CD4-positive, alpha-beta T cell treated with Interleukin-10 for 1 hour (primary cell): ENCODE data around the gene MBD5.
"Not testable (repeated sequence)": the region's sequence is repeated elsewhere in the genome, so short reads cannot be mapped to it uniquely, and the experiment has no call there.

Experiments
- DNase-seq: peaks from one replicate; pipeline ENCODE4 v3.0.0-alpha.2; 2020

Gene MBD5

GRCh38 chr2:148021059-148021861 is at the start of gene MBD5:
Gene MBD5, plus strand, starts transcription at chr2:148021091.
- DNase-seq: peak; percentile 78

GRCh38 chr2:147976102-147976501 is 44.8 kb upstream of the MBD5 start:
- no peak for DNase-seq

- no peak for DNase-seq
These were observed 43.2 kb upstream of the MBD5 start for GRCh38 chr2:147977679-147978078.

GRCh38 chr2:147980940-147981528 is 39.9 kb upstream of the MBD5 start:
- DNase-seq: no peak

GRCh38 chr2:147989102-147989501 is 31.8 kb upstream of the MBD5 start:
- DNase-seq: no peak

GRCh38 chr2:147989809-147990403 is 31.0 kb upstream of the MBD5 start:
- peak; percentile 67 for DNase-seq

- DNase-seq: not testable (repeated sequence)
These were observed 25.9 kb upstream of the MBD5 start for GRCh38 chr2:147994965-147995364.

GRCh38 chr2:147996828-147997227 is 24.1 kb upstream of the MBD5 start:
- no peak for DNase-seq

- DNase-seq: no peak
These were observed 22.7 kb upstream of the MBD5 start for GRCh38 chr2:147998203-147998602.

- DNase-seq: no peak
These were observed 21.8 kb upstream of the MBD5 start for GRCh38 chr2:147999126-147999525.

GRCh38 chr2:148000095-148000494 is 20.8 kb upstream of the MBD5 start:
- no peak for DNase-seq

GRCh38 chr2:148002420-148002819 is 18.5 kb upstream of the MBD5 start:
- not testable (repeated sequence) for DNase-seq

GRCh38 chr2:148006249-148007007 is 14.5 kb upstream of the MBD5 start:
- DNase-seq: no peak

- DNase-seq: no peak
These were observed 13.5 kb upstream of the MBD5 start for GRCh38 chr2:148007219-148007900.

- not testable (repeated sequence) for DNase-seq
These were observed 12.5 kb upstream of the MBD5 start for GRCh38 chr2:148008411-148008810.

- no peak for DNase-seq
These were observed 7.0 kb upstream of the MBD5 start for GRCh38 chr2:148013876-148014275.

GRCh38 chr2:148014616-148015015 is 6.3 kb upstream of the MBD5 start:
- DNase-seq: no peak

- DNase-seq: peak; percentile 98
These were observed 506 bp upstream of the MBD5 start, which contains the start of gene ORC4 for GRCh38 chr2:148020111-148021058. Gene ORC4, minus strand, starts transcription at chr2:148020737. Its CDS starts 44,779 bp downstream, at chr2:147975958.

GRCh38 chr2:148021886-148022285 is 995 bp downstream of the MBD5 start:
- DNase-seq: no peak

- no peak for DNase-seq
These were observed 1.5 kb downstream of the MBD5 start for GRCh38 chr2:148022351-148022750.

GRCh38 chr2:148022882-148023281 is 2.0 kb downstream of the MBD5 start:
- no peak for DNase-seq
